GM23338 (cell line): ENCODE data around the gene TMEM145. TPM values are rescaled to one million over a fixed set of nuclear protein-coding genes. Genes with fewer than 3 reads are reported as not detected.

Source experiments
- ATAC-seq: fragments of 200-7000 bp; cut with Tn5 transposase; 3 replicates; pipeline ENCODE4 v1.9.1; 2020
- DNase-seq: peaks from one replicate; pipeline ENCODE4 v3.0.0-alpha.2; 2015; ENCODE audit warnings: low spot score
- H2AFZ ChIP-seq: fragments of 200-600 bp; sonication (generic); 2 replicates; pipeline ENCODE4 v1.8.0; 2016; ENCODE audit warnings: antibody characterized with exemption, mild to moderate bottlenecking, moderate library complexity
- H3F3A ChIP-seq: fragments of 200-600 bp; sonication (generic); replicated peaks from 2 replicates; pipeline ENCODE4 v1.8.0; 2017; ENCODE audit warnings: antibody characterized with exemption, mixed run types, low read depth
- H3K27ac ChIP-seq: fragments of 200-600 bp; sonication (generic); 2 replicates; pipeline ENCODE4 v1.6.1; 2016; ENCODE audit warnings: low read depth
- H3K27me3 ChIP-seq: fragments of 200-600 bp; sonication (generic); 2 replicates; pipeline ENCODE4 v1.8.0; 2016; ENCODE audit warnings: mild to moderate bottlenecking, mixed run types, moderate library complexity; ENCODE audit not compliant: insufficient read depth
- H3K36me3 ChIP-seq: fragments of 200-600 bp; sonication (generic); 2 replicates; pipeline ENCODE4 v1.8.0; 2016; ENCODE audit warnings: mild to moderate bottlenecking; ENCODE audit not compliant: insufficient read depth
- H3K4me1 ChIP-seq: fragments of 200-600 bp; sonication (generic); 2 replicates; pipeline ENCODE4 v1.8.0; 2016; ENCODE audit warnings: mild to moderate bottlenecking, moderate library complexity; ENCODE audit not compliant: insufficient read depth
- H3K4me2 ChIP-seq: fragments of 200-600 bp; sonication (generic); 2 replicates; pipeline ENCODE4 v1.7.1; 2017; ENCODE audit warnings: mixed run types
- H3K4me3 ChIP-seq: fragments of 200-600 bp; sonication (generic); 2 replicates; pipeline ENCODE4 v1.6.1; 2016; ENCODE audit warnings: mixed run types
- H3K79me2 ChIP-seq: fragments of 200-600 bp; sonication (generic); replicated peaks from 2 replicates; pipeline ENCODE4 v1.8.0; 2017; ENCODE audit warnings: mild to moderate bottlenecking; ENCODE audit not compliant: insufficient read depth
- H3K9me2 ChIP-seq: fragments of 200-600 bp; sonication (generic); 2 replicates; pipeline ENCODE4 v1.8.0; 2017; ENCODE audit not compliant: insufficient read depth
- H4K20me1 ChIP-seq: fragments of 200-600 bp; sonication (generic); replicated peaks from 2 replicates; pipeline ENCODE4 v1.8.0; 2017; ENCODE audit warnings: mild to moderate bottlenecking; ENCODE audit not compliant: insufficient read depth
- H3K27ac Mint-ChIP-seq: 2 replicates; pipeline ENCODE4 v1.8.0; 2020; ENCODE audit warnings: inconsistent platforms, mild to moderate bottlenecking, moderate library complexity, mixed read lengths
- H3K27me3 Mint-ChIP-seq: 3 replicates; pipeline ENCODE4 v1.8.0; 2022; ENCODE audit warnings: low read depth, mild to moderate bottlenecking, moderate library complexity, mixed read lengths, inconsistent platforms; ENCODE audit not compliant: insufficient read depth, poor library complexity
- H3K36me3 Mint-ChIP-seq: 3 replicates; pipeline ENCODE4 v1.8.0; 2021; ENCODE audit warnings: low read depth, mild to moderate bottlenecking, inconsistent platforms, moderate library complexity, mixed read lengths
- H3K4me1 Mint-ChIP-seq: 3 replicates; pipeline ENCODE4 v1.8.0; 2020; ENCODE audit warnings: mild to moderate bottlenecking, inconsistent platforms, mixed read lengths
- H3K4me3 Mint-ChIP-seq: 3 replicates; pipeline ENCODE4 v1.8.0; 2021; ENCODE audit warnings: moderate library complexity, mild to moderate bottlenecking, inconsistent platforms, mixed read lengths
- H3K9me3 Mint-ChIP-seq: 3 replicates; pipeline ENCODE4 v1.8.0; 2020; ENCODE audit warnings: moderate library complexity, mild to moderate bottlenecking, inconsistent platforms, mixed read lengths
- CREB1 ChIP-seq: fragments of 250-450 bp; sonication (Bioruptor Pico); IDR thresholded peaks from 2 replicates; pipeline ENCODE4 v1.5.0; 2020; ENCODE audit warnings: low read depth, mild to moderate bottlenecking, moderate library complexity
- EZH2 ChIP-seq: fragments of 200-600 bp; sonication (generic); IDR thresholded peaks from one replicate; pipeline ENCODE4 v1.8.0; 2017; ENCODE audit warnings: antibody characterized with exemption, mild to moderate bottlenecking, low read depth; ENCODE audit not compliant: unreplicated experiment
- EZH2phosphoT487 ChIP-seq: fragments of 200-600 bp; sonication (generic); IDR thresholded peaks from one replicate; pipeline ENCODE4 v1.8.1; 2018; ENCODE audit warnings: antibody characterized with exemption; ENCODE audit not compliant: unreplicated experiment
- JUNB ChIP-seq: IDR thresholded peaks from one replicate; pipeline ENCODE4 v1.6.1; 2016; ENCODE audit warnings: antibody characterized with exemption; ENCODE audit not compliant: unreplicated experiment
- NANOG ChIP-seq: IDR thresholded peaks from 2 replicates; pipeline ENCODE4 v1.6.1; 2016; ENCODE audit warnings: antibody characterized with exemption, borderline replicate concordance
- POLR2AphosphoS5 ChIP-seq: IDR thresholded peaks from 2 replicates; pipeline ENCODE4 v1.6.1; 2016; ENCODE audit warnings: antibody characterized with exemption, low read depth
- STAT1 ChIP-seq: IDR thresholded peaks from one replicate; pipeline ENCODE4 v1.6.1; 2016; ENCODE audit warnings: antibody characterized with exemption; ENCODE audit not compliant: unreplicated experiment
- ZNF114 ChIP-seq: fragments of 250-450 bp; sonication (Bioruptor Pico); IDR thresholded peaks from 2 replicates; pipeline ENCODE4 v1.5.0; 2020; ENCODE audit warnings: mild to moderate bottlenecking, moderate library complexity
- ZNF331 ChIP-seq: fragments of 250-450 bp; sonication (Bioruptor Pico); IDR thresholded peaks from 2 replicates; pipeline ENCODE4 v1.5.0; 2020; ENCODE audit warnings: low read depth, mild to moderate bottlenecking, moderate library complexity
- polyA plus RNA-seq: library from polyadenylated mRNA; unstranded; fragments of >200 nt; fragmentation: Nextera tagmentation; extraction: Ambion mirVana; gene quantifications from 2 replicates; pipeline ENCODE4 v1.2.1, GENCODE V29; 2016
- total RNA-seq: library from RNA; depleted of rRNA; stranded (reverse); fragments of >200 nt; shearing (Covaris generic); gene quantifications from 2 replicates; pipeline ENCODE4 v1.2.3, GENCODE V29; 2014
- TF ChIP-seq, protein P1 (sequence below): fragments of 250-450 bp; sonication (Bioruptor Pico); IDR thresholded peaks from 2 replicates; pipeline ENCODE4 v1.5.0; 2020; ENCODE audit warnings: mild to moderate bottlenecking, moderate library complexity
- TF ChIP-seq, protein P2 (sequence below), 2 experiments: fragments of 200-600 bp in 1 of 2; sonication (generic) in 1 of 2; conservative IDR thresholded peaks; 2 replicates each; pipeline versions ENCODE4 v1.5.1 to v1.6.1; 2016 to 2017; ENCODE audit warnings: antibody characterized with exemption in 2 of 2, low read depth in 2 of 2, mild to moderate bottlenecking in 2 of 2, moderate library complexity in 1 of 2

The TMEM145 gene
- total and polyA plus RNA-seq, 2 experiments from 2014 or later, result 1.9 to 5.4 TPM

DNA sequence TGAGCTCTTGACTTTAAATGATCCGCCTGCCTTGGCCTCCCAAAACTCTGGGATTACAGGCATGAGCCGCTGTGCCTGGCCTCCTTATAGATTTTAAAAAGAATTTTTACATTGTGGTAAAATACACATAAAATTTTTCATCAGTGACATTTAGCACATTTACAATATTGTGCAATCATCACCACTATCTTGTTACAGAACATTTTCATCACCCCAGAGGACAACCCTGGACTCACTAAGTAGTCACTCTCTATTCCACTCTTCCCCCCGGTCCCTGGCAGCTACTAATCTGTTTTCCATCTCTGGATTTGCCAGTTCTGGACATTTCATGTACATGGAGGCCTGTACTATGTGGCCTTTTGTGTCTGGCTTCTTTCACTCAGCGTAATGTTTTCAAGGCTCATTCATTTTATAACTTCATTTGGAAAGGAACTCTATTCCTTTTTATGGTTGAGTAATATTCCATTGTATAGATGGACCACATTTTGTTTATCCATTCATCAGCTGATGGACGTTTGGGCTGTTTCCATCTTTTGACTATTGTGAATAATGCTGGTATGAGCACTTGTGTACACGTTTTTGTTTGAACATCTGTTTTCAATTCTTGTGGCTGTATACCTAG lies 32.2 kb downstream of the TMEM145 start:
- H3K4me1 Mint-ChIP-seq, result no peaks in the 10 kb centered on the region; the same call in 2 of the 3 replicates
- DNase-seq, result no peak
- Histone ChIP-seq H3K27me3 (no peaks in the 10 kb centered on the region), H3K79me2 (no peaks in the 10 kb centered on the region), H2AFZ (no peak overlapping the region), H3K4me2 (no peak overlapping the region), H3K27ac (no peak overlapping the region), H3K9me2 (no peaks in the 10 kb centered on the region), H3F3A (no peaks in the 10 kb centered on the region), H3K4me3 (no peak overlapping the region), H3K4me1 (no peaks in the 10 kb centered on the region), H4K20me1 (peaks cover 7% of the 10 kb centered on the region), H3K36me3 (no peaks in the 10 kb centered on the region; the same call in 1 of the 2 replicates)
- no peak for ATAC-seq
- H3K27me3 Mint-ChIP-seq, result peaks cover 6% of the 10 kb centered on the region
- no peak overlapping the region for H3K27ac Mint-ChIP-seq
- no peaks in the 10 kb centered on the region for H3K9me3 Mint-ChIP-seq
- H3K4me3 Mint-ChIP-seq, result no peak overlapping the region
- peaks cover 14% of the 10 kb centered on the region; the same call in 1 of the 3 replicates for H3K36me3 Mint-ChIP-seq
- TF ChIP-seq NANOG (no peak), CREB1 (CRISPR knock-in tag) (no peak), JUNB (no peak), ZNF114 (CRISPR knock-in tag) (no peak), EZH2phosphoT487 (no peak), POLR2AphosphoS5 (no peak), STAT1 (no peak), ZNF331 (CRISPR knock-in tag) (no peak), EZH2 (no peak)
- TF ChIP-seq, protein P1, sequence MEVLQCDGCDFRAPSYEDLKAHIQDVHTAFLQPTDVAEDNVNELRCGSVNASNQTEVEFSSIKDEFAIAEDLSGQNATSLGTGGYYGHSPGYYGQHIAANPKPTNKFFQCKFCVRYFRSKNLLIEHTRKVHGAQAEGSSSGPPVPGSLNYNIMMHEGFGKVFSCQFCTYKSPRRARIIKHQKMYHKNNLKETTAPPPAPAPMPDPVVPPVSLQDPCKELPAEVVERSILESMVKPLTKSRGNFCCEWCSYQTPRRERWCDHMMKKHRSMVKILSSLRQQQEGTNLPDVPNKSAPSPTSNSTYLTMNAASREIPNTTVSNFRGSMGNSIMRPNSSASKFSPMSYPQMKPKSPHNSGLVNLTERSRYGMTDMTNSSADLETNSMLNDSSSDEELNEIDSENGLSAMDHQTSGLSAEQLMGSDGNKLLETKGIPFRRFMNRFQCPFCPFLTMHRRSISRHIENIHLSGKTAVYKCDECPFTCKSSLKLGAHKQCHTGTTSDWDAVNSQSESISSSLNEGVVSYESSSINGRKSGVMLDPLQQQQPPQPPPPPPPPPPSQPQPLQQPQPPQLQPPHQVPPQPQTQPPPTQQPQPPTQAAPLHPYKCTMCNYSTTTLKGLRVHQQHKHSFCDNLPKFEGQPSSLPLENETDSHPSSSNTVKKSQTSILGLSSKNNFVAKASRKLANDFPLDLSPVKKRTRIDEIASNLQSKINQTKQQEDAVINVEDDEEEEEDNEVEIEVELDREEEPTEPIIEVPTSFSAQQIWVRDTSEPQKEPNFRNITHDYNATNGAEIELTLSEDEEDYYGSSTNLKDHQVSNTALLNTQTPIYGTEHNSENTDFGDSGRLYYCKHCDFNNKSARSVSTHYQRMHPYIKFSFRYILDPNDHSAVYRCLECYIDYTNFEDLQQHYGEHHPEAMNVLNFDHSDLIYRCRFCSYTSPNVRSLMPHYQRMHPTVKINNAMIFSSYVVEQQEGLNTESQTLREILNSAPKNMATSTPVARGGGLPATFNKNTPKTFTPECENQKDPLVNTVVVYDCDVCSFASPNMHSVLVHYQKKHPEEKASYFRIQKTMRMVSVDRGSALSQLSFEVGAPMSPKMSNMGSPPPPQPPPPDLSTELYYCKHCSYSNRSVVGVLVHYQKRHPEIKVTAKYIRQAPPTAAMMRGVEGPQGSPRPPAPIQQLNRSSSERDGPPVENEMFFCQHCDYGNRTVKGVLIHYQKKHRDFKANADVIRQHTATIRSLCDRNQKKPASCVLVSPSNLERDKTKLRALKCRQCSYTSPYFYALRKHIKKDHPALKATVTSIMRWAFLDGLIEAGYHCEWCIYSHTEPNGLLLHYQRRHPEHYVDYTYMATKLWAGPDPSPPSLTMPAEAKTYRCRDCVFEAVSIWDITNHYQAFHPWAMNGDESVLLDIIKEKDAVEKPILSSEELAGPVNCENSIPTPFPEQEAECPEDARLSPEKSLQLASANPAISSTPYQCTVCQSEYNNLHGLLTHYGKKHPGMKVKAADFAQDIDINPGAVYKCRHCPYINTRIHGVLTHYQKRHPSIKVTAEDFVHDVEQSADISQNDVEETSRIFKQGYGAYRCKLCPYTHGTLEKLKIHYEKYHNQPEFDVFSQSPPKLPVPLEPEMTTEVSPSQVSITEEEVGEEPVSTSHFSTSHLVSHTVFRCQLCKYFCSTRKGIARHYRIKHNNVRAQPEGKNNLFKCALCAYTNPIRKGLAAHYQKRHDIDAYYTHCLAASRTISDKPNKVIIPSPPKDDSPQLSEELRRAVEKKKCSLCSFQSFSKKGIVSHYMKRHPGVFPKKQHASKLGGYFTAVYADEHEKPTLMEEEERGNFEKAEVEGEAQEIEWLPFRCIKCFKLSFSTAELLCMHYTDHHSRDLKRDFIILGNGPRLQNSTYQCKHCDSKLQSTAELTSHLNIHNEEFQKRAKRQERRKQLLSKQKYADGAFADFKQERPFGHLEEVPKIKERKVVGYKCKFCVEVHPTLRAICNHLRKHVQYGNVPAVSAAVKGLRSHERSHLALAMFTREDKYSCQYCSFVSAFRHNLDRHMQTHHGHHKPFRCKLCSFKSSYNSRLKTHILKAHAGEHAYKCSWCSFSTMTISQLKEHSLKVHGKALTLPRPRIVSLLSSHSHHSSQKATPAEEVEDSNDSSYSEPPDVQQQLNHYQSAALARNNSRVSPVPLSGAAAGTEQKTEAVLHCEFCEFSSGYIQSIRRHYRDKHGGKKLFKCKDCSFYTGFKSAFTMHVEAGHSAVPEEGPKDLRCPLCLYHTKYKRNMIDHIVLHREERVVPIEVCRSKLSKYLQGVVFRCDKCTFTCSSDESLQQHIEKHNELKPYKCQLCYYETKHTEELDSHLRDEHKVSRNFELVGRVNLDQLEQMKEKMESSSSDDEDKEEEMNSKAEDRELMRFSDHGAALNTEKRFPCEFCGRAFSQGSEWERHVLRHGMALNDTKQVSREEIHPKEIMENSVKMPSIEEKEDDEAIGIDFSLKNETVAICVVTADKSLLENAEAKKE, result no peak
- TF ChIP-seq, protein P2, sequence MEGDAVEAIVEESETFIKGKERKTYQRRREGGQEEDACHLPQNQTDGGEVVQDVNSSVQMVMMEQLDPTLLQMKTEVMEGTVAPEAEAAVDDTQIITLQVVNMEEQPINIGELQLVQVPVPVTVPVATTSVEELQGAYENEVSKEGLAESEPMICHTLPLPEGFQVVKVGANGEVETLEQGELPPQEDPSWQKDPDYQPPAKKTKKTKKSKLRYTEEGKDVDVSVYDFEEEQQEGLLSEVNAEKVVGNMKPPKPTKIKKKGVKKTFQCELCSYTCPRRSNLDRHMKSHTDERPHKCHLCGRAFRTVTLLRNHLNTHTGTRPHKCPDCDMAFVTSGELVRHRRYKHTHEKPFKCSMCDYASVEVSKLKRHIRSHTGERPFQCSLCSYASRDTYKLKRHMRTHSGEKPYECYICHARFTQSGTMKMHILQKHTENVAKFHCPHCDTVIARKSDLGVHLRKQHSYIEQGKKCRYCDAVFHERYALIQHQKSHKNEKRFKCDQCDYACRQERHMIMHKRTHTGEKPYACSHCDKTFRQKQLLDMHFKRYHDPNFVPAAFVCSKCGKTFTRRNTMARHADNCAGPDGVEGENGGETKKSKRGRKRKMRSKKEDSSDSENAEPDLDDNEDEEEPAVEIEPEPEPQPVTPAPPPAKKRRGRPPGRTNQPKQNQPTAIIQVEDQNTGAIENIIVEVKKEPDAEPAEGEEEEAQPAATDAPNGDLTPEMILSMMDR (conservative IDR thresholded peaks at IDR 0.05; ENCODE audit: low read depth in 2 of 2), result no peak
